Measurements from ENCODE around the gene COA3.

Gene COA3

DNA sequence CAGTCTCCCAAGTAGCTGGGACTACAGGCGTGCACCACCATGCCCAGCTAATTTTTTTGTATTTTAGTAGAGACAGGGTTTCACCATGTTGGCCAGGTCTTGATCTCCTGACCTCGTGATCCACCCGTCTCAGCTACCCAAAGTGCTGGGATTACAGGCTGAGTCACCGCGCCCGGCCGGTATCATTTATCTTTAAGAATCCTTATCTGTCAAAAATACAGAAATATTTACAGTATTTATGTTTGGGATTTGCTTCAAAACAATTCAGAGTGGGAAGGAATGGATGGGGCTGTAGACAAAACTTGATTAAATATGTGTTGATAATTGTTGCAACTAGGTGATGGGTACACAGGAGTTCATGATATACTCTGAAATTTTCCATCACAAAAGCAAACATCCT, 22.7 kb upstream of the COA3 start:
- in situ Hi-C loops (cut with HindIII; ENCODE audit: low pct_ligation_motif_present, low pct_unique_long_range_greater_than_20kb, low sequenced_read_pairs): no loop called here
- DNase-seq: no peak

GRCh38 chr17:42819939-42820535, 21.5 kb upstream of the COA3 start:
- in situ Hi-C loops (cut with HindIII; ENCODE audit: low pct_ligation_motif_present, low pct_unique_long_range_greater_than_20kb, low sequenced_read_pairs): no loop called here
- DNase-seq: peak; percentile 83

- no peak for DNase-seq
- in situ Hi-C loops (cut with HindIII; ENCODE audit: low pct_ligation_motif_present, low pct_unique_long_range_greater_than_20kb, low sequenced_read_pairs): no loop called here
These were observed 19.9 kb upstream of the COA3 start for GRCh38 chr17:42818379-42818778.

- in situ Hi-C loops (cut with HindIII; ENCODE audit: low pct_ligation_motif_present, low pct_unique_long_range_greater_than_20kb, low sequenced_read_pairs): no loop called here
- no peak for DNase-seq
These were observed 19.4 kb upstream of the COA3 start for GRCh38 chr17:42817866-42818265.

- no peak for DNase-seq
These were observed 16.3 kb upstream of the COA3 start for GRCh38 chr17:42814633-42815399.

GRCh38 chr17:42809250-42809649, 10.7 kb upstream of the COA3 start:
- in situ Hi-C loops (cut with HindIII; ENCODE audit: low pct_ligation_motif_present, low pct_unique_long_range_greater_than_20kb, low sequenced_read_pairs): no loop called here

More at GRCh38 chr17:42814633-42815399, 16.3 kb upstream of the COA3 start:
- in situ Hi-C loops (cut with HindIII; ENCODE audit: low pct_ligation_motif_present, low pct_unique_long_range_greater_than_20kb, low sequenced_read_pairs): no loop called here

DNA sequence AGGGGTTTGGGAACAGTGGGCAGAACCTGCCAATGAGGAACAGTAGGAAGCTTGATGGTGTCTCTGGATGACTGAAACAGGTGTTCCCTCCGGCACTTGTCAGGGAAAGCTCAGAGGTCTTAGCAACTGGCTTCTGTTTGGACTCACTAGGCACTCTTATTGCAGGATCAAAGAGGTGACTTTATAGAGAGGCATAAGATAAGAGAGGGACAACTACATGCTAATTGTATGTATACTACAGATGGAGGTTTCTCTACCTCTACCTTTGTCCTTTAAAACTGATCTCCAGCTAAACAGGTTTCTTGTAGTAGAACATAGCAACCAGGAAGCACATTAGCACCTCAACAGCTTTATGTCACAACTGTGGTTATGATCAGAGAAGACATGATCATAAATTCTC, 7.7 kb upstream of the COA3 start:
- in situ Hi-C loops (cut with HindIII; ENCODE audit: low pct_ligation_motif_present, low pct_unique_long_range_greater_than_20kb, low sequenced_read_pairs): no loop called here
- DNase-seq: no peak

More at GRCh38 chr17:42809250-42809649, 10.7 kb upstream of the COA3 start:
- no peak for DNase-seq

- in situ Hi-C loops (cut with HindIII; ENCODE audit: low pct_ligation_motif_present, low pct_unique_long_range_greater_than_20kb, low sequenced_read_pairs): no loop called here
- no peak for DNase-seq
These were observed 6.4 kb upstream of the COA3 start for GRCh38 chr17:42804918-42805367.

DNA sequence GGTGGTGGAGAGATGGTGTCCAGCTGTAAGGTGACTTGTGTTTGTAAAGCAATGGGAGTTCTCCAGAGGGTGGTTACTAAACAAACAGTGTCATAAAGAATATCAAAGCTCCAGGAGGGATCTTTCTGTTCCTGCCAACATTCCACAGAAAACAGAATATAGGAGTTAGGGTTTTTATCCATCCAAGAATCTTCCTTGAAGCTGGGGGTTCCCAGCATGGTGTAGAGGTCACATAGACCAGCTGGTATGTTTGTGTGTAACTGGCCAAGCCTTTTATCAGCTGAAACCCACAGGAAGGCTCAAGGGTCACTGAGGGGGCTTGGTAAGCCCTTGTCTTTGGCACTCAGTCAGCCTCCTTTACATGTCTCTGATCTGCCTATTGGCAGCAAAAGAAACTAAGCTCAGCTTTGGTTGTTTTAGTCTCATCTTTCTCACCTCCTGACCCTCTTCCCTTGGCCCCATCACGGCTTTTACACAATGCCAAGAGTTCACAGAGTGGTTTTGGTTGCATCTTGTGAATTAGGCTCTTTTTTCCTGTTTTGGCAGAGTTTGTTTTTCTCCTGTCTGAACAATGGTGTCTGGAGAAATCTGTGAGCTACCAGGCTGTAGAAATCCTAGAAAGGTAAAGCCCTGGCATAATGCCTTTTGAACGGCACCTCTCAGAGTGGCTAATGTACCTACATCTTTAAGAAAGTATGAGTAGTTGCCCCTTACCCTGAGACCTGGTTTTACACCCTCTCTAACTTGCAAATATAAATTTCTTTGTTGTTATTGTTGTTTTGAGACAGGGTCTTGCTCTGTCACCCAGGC, 4.8 kb upstream of the COA3 start:
- in situ Hi-C loops (cut with HindIII; ENCODE audit: low pct_ligation_motif_present, low pct_unique_long_range_greater_than_20kb, low sequenced_read_pairs): no loop called here
- no peak for DNase-seq

GRCh38 chr17:42798011-42798382, 507 bp downstream of the COA3 start:
- in situ Hi-C loops (cut with HindIII; ENCODE audit: low pct_ligation_motif_present, low pct_unique_long_range_greater_than_20kb, low sequenced_read_pairs): no loop called here
- DNase-seq: no peak

DNA sequence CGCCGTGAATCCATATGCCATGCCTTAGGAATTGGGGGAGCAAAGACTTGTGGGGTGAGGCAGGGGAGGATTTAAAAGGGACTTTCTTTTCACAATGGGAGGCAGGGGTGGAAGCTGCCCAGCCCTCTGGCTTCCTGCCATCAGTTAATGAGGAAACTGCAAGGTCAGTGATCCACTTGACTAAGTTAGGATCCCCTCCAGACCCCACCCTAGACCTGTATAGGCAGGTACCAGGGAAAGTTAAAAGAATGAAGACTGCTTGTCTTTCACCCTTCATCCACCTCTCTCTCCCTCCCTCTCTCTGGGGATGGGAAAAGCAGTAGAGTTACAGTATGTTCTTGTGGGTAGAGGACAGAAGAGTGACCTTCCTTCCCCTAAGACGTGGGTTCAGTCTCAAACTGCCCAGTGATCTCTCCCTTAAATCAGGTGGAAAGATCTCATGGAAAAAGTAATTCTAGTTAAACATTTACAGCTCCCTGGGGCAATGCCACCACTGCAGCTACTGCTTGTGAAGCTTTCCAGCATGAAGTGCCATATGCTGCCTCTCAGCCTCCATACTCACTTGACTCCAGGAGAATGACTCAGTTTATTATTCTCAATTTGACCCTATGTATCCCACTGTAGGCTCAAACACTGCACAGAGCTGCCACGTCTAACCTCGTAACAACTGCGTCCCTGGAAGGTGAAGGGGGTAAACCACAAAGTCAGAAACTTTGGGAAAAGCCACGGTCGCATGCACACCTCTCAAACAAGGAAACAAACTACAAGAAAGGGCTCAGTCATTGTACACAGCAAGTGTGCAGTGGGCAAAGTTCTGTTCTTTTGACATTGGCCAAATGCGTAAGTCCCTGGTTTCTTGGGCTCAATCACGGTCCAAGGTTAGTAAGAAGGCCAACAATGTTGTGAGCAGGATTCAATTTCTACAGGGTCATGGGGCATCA, 1.2 kb downstream of the COA3 start:
- peak; percentile 83 for DNase-seq

DNA sequence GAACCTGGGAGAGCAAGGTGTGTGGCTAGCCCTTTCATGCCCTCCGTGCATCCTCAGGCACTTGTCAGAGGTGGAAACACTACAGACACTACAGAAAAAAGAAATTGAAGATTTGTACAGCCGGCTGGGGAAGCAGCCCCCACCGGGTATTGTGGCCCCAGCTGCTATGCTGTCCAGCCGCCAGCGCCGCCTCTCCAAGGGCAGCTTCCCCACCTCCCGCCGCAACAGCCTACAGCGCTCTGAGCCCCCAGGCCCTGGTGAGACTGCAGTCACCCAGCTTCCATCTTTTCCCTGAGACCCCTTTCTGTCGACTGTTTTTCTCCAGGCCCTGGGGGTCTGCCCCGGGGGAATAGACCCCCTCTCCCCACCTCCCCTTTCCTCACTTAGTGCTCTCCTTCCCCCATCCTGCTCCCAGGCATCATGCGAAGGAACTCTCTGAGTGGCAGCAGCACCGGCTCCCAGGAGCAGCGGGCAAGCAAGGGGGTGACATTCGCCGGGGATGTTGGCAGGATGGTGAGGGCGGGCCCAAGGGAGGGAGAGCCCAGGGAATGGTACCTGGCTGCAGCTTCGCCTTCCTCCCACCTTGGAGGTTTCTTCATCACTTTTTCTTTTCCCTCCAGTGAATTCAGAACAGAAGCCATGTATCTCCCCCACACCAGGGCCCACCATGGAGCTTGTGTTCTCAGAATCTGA, 2.3 kb downstream of the COA3 start:
- DNase-seq: no peak

More for the DNA sequence above, 1.2 kb downstream of the COA3 start:
- in situ Hi-C loops (cut with HindIII; ENCODE audit: low pct_ligation_motif_present, low pct_unique_long_range_greater_than_20kb, low sequenced_read_pairs): no loop called here

GRCh38 chr17:42795465-42795864, 3.0 kb downstream of the COA3 start:
- DNase-seq: no peak
- in situ Hi-C loops (cut with HindIII; ENCODE audit: low pct_ligation_motif_present, low pct_unique_long_range_greater_than_20kb, low sequenced_read_pairs): no loop called here

More for the DNA sequence above, 2.3 kb downstream of the COA3 start:
- in situ Hi-C loops (cut with HindIII; ENCODE audit: low pct_ligation_motif_present, low pct_unique_long_range_greater_than_20kb, low sequenced_read_pairs): no loop called here

DNA sequence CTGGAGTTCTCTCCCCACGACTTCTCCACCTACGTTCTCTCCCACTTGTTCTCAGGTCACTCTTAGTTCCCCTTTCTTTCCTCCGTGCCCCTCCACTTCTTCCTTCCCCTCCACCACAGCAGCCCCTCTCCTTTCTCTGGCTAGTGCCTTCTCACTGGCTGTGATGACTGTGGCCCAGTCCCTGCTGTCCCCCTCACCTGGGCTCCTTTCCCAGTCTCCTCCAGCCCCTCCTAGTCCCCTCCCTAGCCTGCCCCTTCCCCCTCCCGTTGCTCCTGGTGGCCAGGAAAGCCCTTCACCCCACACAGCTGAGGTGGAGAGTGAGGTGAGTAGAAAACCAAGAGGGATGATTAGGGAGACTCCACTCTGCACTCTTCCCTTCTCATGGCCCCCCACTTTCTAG, 3.4 kb downstream of the COA3 start:
- in situ Hi-C loops (cut with HindIII; ENCODE audit: low pct_ligation_motif_present, low pct_unique_long_range_greater_than_20kb, low sequenced_read_pairs): no loop called here
- DNase-seq: no peak

GRCh38 chr17:42792545-42792944, 6.0 kb downstream of the COA3 start:
- DNase-seq: no peak

GRCh38 chr17:42791948-42792347, 6.6 kb downstream of the COA3 start:
- no peak for DNase-seq
- in situ Hi-C loops (cut with HindIII; ENCODE audit: low pct_ligation_motif_present, low pct_unique_long_range_greater_than_20kb, low sequenced_read_pairs): no loop called here

More at GRCh38 chr17:42792545-42792944, 6.0 kb downstream of the COA3 start:
- in situ Hi-C loops (cut with HindIII; ENCODE audit: low pct_ligation_motif_present, low pct_unique_long_range_greater_than_20kb, low sequenced_read_pairs): no loop called here

DNA sequence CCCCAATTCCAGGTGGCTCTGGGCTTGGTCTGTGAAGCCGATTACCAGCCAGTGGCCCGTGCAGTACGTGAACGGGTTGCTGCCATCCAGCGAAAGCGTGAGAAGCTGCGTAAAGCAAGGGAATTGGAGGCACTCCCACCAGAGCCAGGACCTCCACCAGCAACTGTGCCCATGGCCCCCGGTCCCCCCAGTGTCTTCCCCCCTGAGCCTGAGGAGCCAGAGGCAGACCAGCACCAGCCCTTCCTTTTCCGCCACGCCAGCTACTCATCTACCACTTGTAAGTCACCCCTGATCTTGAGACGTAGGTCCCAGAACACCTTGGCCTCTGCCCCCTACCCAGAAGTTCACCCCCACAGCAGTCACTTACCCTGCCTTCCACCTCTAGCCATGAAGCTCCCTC, 11.2 kb downstream of the COA3 start:
- in situ Hi-C loops (cut with HindIII; ENCODE audit: low pct_ligation_motif_present, low pct_unique_long_range_greater_than_20kb, low sequenced_read_pairs): no loop called here
- DNase-seq: no peak

All from ACHN (cell line).